AG08396 (cell line): ENCODE measurements around the gene LRRC37B.
A peak's percentile ranks its signal among the peaks of the same experiment; 100 is the strongest.
"Not testable (repeated sequence)": the region's sequence is repeated elsewhere in the genome, so short reads cannot be mapped to it uniquely, and the experiment has no call there.

Experiments
- DNase-seq: peaks from one replicate; pipeline ENCODE4 v3.0.0; 2012; ENCODE audit warnings: low spot score, mixed read lengths

The LRRC37B gene

DNA sequence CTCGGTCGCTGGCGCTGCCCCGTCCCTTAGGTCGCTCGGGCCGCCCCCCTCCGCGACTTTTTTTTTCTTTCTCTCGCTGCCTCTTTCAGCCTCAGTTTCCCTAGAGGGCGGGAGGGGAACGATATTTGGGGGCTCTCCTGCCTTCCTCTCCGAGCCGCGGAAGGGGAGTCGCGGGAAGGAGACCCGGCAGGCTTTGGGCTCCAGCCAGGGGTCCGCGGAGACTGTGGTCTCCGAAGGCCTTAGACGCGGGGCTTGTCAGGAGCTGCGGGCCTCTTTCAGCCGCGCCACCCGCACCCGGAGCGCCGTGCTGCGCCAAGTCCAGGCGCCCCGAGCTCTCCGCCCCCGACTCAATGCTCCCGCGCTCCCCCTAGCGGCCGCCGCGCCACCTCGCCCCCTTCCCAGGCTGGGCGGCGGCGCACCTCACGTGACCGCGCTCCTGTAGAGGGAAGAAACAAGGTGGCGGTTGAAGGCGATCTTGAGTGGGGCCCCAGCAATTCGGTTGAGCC is at the start of gene LRRC37B:
Gene LRRC37B, plus strand, starts transcription at position 427 of the 506 bp plus-strand sequence. CDS start 14,010 bp downstream, outside the sequence.
- peak; percentile 91 for DNase-seq

DNA sequence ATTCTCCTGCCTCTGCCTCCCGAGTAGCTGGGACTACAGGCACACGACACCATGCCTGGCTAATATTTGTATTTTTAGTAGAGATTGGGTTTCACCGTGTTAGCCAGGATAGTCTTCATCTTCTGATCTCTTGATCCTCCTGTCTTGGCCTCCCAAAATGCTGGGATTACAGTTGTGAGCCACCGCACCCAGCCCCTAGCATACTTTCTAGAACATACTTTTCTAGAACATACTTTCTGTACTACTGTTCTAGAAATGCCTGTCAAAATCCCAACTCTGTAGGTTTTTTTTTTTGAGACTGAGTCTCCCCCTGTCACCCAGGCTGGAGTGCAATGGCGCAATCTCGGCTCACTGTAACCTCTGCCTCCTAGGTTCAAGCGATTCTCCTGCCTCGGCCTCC is 43.1 kb upstream of the LRRC37B start:
- DNase-seq = not testable (repeated sequence)

- DNase-seq = no peak
Measured at GRCh38 chr17:31967648-31968047, 39.5 kb upstream of the LRRC37B start.

DNA sequence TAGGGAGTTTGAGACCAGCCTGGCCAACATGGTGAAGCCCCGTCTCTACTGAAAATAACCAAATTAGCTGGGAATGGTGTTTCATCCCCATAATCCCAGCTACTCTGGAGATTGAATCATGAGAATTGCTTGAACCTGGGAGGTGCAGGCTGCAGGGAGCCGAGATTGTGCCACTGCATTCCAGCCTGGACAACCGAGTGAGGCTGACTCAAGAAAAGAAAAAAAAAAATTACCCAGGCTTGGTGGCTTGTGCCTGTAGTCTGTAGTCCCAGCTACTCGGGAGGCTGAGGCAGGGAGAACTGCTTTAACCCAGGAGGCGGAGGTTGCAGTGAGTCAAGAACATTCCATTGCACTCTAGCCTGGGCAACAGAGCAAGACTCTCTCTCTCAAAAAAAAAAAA is 36.8 kb upstream of the LRRC37B start:
- DNase-seq = not testable (repeated sequence)

GRCh38 chr17:31974269-31975071 is 32.7 kb upstream of the LRRC37B start:
- not testable (repeated sequence) for DNase-seq

DNA sequence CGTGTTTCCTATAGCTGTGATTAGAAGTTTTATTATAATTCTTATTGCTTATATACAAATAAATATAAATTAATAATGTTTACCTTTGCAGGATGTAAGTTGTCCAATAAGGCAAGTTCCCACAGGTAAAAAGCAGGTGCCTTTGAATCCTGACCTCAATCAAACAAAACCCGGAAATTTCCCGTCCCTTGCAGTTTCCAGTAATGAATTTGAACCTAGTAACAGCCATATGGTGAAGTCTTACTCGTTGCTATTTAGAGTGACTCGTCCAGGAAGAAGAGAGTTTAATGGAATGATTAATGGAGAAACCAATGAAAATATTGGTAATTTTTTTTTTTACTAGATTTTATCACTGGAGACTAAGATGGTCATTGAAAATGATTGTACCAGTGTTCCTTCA is 31.8 kb upstream of the LRRC37B start:
- not testable (repeated sequence) for DNase-seq

- DNase-seq = not testable (repeated sequence)
Measured at GRCh38 chr17:31991821-31992220, 15.4 kb upstream of the LRRC37B start.

- no peak for DNase-seq
Measured at GRCh38 chr17:31997005-31997404, 10.2 kb upstream of the LRRC37B start.

DNA sequence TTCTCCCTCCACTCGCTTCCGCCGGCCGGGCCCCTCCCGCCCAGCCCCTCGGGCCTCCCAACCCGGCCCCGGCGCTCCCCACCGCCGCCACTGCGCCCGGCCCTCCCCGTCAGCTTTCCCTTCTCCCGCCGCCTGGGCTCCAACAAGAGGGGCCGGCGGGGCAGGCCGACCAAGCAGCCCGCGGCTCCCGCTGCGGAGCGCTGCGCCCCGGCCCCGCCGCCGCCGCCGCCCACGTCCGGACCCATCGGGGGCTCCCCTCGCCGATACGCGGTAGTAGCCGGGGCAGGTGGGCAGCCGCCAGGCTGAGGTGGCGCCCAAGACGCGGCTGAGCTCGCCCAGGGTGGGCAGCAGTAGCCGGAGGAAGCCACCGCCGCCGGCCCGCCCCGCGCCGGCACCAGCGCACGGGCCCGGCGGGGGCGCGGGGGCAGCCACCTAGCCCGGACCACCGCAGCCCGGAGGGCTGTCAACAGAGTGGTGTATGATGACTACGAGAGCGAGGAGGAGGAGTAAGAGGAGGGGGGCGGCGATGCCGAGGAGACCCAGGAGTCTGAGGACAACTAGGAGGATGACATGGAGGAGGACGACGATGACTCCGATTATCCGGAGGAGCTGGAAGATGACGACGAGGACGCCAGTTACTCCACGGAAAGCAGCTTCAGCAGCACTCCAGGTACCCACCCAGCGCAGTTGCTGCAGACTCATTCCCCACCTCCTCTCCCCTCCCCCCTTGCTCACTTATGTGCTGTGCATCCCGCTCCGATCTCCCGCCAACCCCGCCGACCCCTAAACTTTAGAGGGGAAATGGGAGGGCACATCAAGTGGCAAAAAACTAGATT is 498 bp downstream of the LRRC37B start:
- DNase-seq = peak; percentile 52

GRCh38 chr17:32009262-32009542 is 2.0 kb downstream of the LRRC37B start:
- no peak for DNase-seq

- DNase-seq = no peak
Measured at GRCh38 chr17:32010114-32010513, 2.9 kb downstream of the LRRC37B start.

DNA sequence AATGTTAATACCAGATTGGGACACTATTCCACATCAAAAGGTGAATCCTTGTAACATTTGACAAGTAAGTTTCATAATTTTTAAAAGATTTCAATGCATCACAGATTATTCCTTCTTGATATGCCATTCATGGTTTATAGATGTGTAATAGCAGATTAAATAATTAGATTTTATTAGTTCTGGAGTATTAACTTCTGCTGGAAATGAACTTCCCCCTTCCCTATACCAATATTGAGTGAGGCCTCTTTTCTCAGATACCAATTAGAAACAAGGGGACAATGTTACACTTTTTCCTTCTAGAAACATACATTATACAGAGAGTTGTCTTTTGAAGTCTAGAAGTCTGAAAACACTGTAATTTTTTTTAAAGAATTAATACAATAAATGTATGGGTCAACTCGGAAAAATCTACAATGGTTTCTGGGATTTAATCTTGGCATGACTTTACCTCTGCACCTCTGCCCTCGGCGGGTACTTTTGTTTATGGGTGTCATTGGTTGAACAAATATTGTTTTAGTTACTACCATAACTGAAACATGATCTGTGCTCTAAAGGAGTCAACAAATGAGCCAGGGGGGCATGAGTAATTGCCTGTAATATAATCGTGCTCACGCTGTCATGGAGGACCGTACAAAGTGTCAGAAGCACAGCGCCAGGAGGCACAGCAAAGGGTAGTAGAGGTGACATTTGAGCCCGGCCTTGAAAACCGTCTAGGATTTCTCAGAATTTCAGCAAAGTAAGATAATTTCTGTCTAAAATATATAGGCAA is 8.2 kb downstream of the LRRC37B start:
- DNase-seq = no peak

DNA sequence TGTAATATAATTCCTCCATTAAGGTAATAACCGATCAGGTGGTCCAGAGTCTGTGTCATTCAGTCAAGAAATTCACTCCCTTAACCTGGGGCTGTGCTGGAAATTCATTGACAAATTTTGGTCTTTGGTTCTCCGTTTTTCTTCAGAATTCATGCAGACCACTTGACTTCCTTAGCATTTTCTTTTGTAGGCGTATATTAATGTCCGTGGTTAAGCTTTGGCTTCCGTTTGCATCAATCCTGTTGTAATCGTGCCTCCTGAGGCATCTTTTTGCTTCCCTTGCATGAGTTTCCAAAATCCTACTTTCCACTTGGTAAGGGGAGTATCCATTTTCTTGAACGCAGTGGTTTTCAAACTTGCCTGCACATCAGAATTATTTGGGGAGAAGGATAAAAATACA is 9.0 kb downstream of the LRRC37B start:
- no peak for DNase-seq

DNA sequence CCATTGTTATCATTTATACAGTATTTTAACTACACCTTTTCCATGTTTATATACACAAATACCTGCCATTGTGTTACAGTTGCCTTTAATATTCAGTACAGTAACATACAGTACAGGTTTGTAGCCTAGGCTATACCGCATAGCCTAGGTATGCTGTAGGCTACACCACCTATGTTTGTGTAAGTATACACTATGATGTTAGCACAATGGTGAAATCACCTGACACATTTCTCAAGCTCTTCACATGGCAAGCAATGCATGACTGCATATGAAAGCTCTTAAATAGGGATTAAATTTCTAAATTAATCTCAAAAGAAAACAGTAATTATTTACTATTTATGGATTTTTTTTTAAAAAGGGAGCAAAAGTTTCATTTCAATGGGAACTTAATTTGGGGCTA is 12.0 kb downstream of the LRRC37B start:
- no peak for DNase-seq

DNA sequence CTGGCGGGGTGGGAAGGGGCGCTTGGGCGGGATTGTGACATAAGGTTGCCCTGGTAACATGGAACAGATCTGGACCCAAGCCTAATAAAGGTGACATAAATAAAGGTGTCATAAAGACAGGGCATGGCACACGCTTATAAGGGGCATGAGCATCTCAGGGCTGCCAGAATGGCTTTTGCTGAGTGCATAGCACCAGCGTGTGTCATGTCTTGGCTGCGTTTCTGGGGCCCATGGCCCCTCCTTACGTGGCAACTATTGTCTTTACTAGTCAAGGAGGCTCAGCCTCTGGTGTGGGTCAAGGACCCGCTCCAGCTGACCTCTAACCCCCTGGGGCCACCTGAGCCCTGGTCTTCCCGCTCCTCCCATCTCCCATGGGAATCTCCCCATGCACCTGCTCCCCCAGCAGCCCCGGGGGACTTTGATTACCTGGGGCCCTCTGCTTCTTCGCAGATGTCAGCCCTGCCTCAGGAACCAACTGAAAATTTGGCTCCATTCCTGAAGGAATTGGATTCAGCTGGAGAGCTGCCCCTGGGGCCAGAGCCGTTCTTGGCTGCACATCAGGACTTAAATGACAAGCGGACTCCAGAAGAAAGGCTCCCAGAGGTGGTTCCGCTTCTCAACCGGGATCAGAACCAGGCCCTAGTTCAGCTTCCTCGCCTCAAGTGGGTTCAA is 13.9 kb downstream of the LRRC37B start:
- DNase-seq = no peak

DNA sequence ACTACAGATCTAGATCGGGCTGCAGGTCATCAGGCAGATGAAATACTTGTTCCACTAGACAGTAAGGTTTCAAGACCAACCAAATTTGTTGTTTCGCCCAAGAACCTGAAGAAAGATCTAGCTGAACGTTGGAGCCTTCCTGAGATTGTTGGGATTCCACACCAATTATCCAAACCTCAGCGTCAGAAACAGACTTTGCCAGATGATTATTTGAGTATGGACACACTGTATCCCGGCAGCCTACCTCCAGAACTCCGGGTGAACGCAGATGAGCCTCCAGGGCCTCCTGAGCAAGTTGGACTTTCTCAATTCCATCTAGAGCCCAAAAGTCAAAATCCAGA is 14.4 kb downstream of the LRRC37B start:
- no peak for DNase-seq

- DNase-seq = not testable (repeated sequence)
Measured at GRCh38 chr17:32022554-32022953, 15.4 kb downstream of the LRRC37B start.

GRCh38 chr17:32027271-32027670 is 20.1 kb downstream of the LRRC37B start:
- DNase-seq = not testable (repeated sequence)

GRCh38 chr17:32033223-32033622 is 26.0 kb downstream of the LRRC37B start:
- no peak for DNase-seq

GRCh38 chr17:32033812-32034211 is 26.6 kb downstream of the LRRC37B start:
- not testable (repeated sequence) for DNase-seq

- not testable (repeated sequence) for DNase-seq
Measured at GRCh38 chr17:32040246-32040645, 33.1 kb downstream of the LRRC37B start.
